HG03439 (cell line): ENCODE measurements around the gene PYY.
"Not testable (repeated sequence)": the region's sequence is repeated elsewhere in the genome, so short reads cannot be mapped to it uniquely, and the experiment has no call there.

Experiments
- ATAC-seq: cut with Tn5 transposase; IDR thresholded peaks from one replicate; pipeline ENCODE4 v1.9.1; 2021; ENCODE audit warnings: mild to moderate bottlenecking, moderate library complexity; ENCODE audit not compliant: unreplicated experiment

The PYY gene

DNA sequence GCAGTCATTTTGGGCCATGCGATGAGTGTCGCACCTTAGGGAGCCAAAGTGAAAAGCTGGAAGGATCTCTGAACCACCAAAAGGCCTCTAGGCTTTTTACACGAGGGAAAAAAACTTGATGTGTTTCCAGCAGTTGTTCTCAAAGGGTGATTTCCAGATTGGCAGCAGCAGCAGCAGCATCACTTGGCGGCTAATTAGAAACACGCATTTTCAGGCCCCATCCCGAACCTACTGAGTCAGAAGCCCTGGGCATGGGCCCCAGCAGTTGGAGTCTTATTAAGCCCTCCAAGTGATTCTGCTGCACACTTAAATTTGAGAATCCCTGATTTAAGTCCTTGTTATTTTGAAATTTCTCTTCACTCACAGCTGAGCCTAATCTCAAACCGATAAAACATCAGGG lies 25.3 kb upstream of the PYY start:
- ATAC-seq = no peak

DNA sequence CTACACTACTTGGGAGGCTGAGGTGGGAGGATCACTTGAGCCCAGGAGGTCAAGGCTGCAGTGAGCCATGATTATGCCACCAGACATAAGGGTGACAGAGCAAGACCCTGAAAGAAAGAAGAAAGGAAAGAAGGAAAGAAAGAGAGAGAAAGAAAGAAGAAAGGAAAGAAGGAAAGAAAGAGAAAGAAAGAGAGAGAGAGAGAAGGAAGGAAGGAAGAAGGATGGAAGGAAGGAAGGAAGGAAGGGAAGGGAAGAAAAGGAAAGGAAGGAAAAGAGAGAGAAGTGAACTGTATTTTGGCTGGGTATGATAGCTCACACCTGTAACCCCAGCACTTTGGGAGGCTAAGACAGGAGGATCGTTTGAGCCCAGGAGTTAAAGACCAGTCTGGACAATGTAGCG lies 24.3 kb upstream of the PYY start:
- no peak for ATAC-seq

DNA sequence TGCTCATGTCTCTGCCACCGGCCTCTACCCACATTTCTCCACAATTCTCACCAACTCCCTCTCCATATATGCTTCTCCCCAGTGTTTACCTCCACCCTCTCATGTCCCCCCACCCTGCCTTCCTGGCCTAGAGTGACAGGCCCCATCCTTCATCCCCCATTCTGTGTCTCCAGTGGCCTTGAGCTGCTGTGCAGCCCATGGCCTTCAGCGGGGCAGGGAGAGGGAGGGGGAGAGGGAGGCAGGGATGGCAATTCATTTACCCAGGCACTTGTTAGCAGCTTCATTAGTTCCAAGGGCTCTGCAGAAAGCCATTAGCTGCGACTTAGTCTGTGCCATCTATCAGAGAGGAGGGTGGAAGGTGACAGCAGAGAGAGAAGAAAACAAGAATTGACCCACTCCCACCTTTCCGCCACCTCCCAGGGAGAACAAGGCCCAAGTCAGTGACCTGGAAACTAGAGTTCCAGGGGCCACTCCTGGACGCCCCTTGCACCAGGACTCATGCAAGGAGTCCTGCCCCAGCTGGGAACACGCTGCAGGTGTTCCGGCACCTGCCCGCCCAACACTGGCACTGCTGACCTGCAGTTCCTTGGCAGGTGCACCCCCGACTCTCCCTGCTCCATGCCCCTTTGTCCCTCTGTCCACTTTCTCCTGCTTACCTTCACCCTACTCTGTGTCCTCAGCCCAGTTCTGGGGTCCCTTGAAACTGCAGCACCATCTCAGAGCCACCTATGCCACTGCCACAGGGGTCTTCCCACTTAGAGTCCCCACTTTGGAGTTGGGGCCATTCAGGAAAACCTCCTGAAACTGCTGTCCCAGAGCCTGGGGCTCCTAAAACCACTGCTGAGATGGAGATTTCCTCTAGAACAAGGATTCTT lies 23.5 kb upstream of the PYY start:
- no peak for ATAC-seq

DNA sequence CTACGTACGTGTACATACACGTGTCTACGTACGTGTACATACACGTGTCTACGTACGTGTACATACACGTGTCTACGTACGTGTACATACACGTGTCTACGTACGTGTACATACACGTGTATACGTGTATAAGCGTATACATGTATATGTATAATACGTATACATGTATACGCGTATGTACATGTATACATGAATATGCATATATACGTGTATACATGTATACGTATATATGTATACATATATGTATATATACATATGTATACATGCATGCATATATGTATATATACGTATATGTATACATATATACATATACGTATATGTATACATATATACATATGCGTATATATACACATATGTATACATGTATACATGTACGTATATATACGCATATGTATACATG lies 22.2 kb upstream of the PYY start:
- ATAC-seq = no peak

DNA sequence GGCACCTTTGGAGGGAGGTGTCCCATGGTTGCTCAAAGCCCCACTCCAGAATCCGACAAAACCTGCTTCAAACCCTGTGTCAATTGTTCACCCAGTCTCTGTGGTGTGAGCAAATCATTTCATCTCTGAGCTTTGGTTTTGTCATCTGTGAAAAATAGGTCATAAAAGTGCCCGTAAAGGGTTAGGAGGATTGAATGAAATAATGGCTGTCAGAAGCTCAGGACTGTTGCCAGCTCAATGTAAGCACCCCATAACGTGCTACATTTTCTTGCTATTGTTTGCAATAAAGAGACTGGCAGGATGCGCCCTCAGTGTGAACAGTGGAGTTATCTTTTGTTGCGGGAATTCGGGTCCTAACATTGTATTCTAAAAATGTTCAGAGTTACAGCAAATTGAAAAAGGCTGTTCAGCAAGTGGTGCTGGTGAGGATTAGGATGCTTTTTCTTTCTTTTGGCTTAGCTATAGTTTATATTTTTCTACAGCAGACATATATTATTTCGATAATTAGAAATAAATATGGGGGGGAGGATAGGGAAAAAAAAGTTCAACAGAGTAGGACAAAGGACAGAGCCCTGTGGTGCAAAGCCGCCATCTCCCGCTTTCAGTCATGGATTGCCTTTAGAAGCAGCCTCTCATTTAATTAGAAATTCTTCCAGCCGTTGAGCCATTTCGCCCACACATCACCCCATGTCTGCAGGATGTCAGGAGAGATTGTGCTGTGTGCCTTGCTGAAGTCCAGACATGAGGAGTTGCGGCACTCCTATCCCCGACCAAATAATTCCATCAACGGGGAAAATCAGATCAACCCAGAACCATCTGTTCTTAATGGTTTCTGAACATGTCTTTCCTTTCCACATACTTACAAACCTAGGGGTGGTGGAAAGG lies 20.9 kb upstream of the PYY start:
- no peak for ATAC-seq

DNA sequence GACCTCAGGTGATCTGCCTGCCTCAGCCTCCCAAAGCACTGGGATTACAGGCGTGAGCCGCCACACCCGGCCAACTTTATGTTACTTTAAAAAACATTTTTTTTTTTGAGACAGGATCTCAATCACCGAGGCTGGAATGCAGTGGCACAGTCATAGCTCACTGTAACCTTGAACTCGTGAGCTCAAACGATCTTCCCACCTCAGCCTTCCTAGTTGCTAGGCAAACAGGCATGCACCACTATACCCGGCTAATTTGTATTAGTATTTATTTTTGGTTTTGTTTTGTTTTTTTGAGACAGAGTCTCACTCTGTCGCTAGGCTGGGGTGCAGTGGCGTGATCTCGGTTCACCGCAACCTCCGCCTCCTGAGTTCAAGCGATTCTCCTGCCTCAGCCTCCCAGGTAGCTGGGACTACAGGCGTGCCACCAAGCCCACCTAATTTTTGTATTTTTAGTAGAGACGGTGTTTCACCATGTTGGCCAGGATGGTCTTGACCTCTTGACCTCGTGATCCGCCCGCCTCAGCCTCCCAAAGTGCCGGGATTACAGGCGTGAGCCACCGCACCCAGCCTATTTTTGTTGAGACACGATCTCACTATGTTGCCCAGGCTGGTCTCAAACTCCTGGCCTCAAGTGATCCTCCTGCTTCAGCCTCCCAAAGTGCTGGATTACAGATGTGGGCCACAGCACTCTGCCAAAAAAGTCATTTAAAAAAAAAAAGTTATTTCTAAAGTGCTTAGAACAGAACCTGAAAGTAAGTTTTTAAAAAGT lies 18.9 kb upstream of the PYY start:
- not testable (repeated sequence) for ATAC-seq

DNA sequence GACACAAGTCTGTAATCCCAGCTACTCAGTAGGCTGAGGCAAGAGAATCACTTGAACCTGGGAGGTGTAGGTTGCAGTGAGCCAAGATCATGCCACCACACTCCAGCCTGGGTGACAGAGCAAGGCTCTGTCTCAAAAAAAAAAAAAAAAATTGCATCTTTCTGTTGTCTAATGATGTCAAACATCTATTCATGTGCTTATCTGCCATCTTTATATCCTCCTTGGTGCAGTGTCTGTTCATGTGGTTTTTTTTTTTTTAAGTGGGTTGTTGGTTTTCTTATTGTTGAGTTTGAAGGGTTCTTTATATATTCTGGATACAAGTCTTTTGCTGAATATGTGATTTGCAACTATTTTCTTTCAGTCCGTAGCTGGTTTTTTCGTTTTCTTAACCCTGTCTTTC lies 17.7 kb upstream of the PYY start:
- not testable (repeated sequence) for ATAC-seq

DNA sequence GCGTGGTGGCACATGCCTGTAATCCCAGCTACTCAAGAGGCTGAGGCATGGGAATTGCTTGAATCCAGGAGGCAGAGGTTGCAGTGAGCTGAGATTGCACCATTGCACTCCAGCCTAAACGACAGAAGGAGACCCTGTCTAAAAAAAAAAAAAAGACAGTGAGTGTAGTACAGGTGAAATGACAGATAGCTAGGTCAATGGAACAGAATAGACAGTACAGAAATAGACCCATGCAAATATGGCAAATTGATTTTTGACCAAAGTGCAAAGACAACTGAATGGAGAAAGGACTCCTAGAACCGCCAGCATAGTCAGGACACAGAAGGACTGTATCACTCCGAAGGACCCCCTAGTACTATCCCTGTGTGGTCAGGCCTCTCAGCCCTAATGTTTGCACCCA lies 16.6 kb upstream of the PYY start:
- no peak for ATAC-seq

DNA sequence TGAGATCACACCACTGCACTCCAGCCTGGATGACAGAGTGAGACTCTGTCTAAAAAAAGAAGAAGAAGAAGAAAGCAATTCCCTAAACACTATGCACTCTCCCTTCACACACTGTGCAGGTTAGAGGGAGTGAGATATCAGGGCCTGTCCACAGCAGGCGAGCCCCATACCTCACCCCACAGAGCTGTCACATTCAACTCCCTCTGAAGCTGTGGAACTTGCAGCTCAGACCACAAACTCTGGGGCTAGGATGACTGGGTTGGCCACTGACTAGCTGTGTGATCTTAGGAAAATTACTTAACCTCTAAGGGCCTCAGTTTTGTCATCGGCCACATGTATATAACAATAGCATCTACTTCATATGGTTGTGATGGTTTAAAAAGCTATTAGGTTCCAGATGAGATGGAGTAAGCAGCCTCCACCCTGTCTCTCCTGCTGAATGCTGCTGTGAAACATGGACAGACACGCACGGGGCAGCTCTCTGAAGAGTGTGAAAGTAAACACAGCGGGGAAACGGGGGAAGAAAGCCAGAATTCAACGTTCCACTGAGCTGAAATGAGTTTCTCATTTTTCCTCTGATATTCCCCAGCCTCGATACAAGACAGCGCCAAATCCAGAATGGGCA lies 13.6 kb upstream of the PYY start:
- ATAC-seq = no peak

DNA sequence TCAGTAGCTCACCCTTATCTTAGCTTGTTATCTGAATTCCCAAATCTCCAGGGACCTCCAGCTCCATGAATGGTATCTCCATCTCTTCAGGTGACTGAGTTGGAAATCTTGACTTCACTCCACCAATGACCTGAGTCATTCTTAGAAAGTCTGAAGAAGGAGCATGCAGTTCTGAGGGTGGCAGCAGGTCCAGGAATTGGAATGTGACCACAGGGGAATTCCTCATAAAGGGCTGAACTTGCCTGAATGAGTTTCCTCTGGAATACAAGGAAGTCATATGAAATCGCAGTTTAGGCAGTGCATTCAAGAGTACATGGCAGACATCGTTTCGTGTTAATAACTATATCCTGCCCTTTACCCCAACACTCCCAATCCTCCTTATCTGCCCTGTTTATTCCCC lies 12.5 kb upstream of the PYY start:
- ATAC-seq = no peak

DNA sequence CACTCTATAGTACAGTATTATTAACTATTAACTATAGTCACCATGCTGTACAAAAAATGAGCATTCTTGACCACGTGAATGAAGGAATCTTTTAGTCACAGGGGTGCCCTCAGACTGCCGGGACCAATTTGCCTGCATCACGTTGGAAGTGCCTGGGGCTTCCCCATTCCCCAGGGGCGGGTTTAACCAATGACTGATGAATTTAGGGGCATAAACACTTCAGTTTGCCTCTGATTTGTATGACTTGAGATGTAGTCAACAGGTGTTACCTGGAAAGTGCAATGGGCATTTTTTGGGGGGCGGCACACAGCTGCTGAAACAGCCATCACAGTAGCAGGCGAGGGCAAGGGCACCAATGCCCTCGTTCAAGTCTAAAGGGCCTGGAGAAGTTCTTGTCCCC lies 8.7 kb upstream of the PYY start:
- ATAC-seq = no peak

DNA sequence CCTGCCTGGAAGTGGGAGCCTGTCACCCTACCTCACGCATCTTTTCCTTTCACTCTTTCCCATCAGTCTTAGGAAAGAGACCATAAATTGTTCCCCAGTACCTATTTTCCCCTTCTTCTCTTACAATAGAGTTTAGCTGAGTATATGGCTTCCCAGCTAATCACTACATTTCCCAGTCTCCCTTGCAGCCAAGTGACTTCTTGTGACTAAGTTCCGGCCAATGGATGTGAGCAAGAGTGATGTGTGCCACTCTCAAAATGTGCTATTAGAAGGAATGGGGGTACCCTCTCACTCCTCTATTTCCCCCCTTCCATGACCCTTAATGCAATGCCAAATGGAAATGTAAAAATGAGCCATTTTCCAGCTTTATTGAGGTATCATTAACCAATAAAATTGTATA lies 8.2 kb upstream of the PYY start:
- no peak for ATAC-seq

DNA sequence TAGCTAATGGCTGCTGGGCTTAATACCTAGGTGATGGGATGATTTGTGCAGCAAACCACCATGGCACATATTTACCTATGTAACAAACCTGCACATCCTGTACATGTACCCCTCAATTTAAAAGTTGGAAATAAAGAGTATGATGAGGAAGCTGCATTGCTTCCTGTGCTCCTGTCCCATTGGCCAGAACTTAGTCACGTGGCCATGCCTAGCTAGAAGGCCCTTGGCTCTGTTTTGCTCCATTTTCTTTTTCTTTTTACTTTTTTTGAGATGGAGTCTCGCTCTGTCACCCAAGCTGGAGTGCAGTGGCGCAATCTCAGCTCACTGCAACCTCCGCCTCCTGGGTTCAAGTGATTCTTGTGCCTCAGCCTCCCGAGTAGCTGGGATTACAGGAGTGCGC lies 7.6 kb upstream of the PYY start:
- not testable (repeated sequence) for ATAC-seq

DNA sequence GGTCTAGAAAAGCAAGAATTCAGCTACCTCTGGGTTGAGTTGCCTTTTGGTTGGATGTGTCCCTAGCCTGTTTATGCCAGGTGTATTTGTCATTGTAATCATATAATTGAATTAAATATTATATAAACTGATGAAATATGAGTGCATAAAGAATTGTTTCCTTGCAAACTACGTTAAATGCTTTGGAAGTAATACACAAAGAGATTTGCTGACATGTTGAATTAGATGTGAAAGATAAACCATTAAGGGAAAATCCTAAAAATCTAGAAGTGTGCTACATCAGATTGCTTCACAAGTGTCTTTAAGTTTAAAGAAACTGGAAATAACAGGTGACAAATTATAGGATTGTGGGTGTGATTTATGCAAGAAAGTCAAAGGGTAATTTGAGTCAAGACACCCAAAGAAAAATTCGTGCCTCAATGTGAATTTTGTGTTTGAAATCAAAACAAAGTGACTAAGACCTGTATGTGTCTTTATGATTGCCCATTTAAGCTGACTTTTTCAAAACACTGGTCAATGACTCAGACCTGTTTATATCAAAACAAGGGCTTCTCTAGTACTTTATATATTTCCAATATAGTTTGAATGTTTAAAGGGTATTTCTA lies 5.1 kb upstream of the PYY start:
- no peak for ATAC-seq

DNA sequence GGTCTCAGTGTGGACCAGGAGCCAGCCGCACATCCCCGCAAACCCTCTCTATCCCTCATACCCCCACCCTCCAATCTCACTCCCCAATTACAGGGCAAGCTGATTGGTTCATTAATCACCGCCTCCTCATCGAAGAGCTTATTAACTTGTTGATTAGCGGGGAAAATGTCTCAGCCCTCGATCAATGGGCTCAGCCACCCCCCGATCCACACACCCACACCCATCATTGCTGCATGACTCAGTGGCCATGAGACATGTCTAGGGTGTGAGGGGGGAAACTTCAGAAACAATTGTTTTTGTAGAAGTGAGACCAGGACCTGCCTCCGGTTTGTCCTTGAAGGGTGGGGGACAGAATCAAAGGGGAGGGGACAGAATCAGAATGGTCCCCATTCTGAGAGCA lies 2.5 kb upstream of the PYY start:
- no peak for ATAC-seq

DNA sequence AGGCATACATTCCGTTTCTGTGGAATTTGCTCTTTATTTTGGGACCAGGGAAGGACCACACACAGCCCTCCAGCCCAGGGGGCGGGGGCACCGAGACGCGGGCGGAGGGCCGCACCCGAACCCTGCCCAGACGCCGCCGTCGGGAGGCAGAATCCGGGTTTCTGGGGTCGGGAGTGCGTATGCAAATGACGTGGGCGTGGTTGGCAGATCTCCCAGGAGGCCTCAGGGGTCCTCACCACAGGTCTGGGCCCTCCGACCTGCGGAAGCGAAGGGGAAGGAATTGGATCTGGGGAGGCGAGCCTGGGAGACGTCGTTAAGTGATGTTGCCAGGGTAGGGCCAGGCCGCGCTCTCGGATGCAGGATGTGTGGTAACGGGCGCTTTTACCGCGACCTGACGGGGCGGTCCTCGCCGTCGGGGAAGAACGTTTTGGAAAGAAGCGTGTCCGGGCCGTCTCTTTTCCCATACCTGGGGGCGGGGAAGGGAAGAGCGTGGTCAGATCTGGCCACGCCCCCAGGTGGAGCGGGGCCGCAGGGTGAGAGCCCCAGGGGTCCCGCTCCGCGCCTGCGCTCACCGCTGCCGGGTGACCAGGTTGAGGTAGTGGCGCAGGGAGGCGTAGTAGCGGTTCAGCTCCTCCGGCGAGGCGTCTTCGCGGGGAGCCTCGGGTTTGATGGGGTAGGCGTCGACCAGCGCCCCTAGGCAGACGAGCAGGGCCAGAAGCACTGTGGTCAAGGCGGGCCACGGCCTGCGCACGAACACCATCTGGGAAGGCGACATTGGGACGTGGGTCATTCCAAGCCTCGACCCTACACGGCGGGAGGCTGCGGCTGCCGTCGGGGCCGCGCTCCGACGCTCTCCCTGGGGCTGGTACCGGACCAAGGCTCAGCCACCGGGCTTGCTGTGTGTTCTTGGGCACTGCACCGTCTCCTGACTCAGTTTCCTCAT lies 745 bp downstream of the PYY start:
- no peak for ATAC-seq

DNA sequence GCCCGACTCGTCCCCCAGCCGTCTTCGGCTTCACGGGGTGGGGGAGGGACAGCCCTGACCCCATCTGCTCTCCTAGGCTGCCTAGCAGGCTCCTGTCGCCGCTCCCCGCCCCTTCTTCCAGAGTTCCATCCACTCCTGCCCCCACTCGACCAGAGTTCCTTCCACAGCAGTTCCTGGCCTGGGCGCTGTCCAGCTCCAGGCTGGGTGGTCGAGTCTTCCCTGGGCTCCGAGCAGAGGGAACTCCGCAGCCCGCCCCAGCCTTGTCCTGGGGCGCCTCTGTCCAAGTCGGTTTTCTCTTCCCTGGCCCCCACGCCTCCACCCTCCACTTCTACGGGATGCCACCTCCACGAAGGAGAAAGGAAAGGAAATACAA lies 1.4 kb downstream of the PYY start:
- ATAC-seq = no peak

DNA sequence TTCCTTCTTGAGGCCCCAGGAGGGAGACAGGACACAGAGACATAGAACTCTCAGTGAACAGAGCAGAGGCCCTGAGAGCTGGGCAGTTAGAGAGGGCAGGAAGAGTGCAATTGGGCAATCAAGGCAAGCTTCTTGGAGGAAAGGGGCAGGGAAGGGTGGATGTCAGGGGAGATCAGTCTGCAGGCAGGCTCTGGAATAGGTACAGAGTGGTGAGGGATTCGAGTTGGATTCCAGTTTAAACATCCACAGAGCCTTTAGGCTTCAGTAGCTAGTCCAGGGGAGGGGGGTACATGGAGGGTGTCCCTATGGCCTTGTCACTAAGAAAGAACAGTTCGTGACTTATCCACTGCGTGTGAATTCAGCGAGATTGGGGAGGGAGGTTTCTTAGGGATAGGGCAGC lies 2.0 kb downstream of the PYY start:
- no peak for ATAC-seq

DNA sequence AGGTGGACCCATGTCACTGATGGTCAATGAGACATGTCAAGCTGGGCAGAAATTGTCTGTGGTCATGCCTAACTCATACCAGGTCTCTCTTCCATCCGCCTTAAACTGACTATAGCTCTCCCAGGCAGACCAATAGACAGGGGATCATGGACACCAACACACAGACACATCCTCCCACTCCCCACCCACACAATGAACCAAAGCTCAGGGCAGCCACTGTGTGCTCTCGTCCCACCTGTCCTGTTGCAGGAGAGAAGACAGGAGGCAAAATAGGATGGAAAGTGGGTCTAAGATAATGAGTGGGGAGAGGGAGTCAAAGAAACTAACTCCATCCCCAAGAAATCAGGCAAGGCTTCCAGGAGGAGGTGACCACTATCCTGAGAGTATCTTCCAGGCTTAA lies 3.2 kb downstream of the PYY start:
- ATAC-seq = no peak
